Neuronal stem cell (in vitro differentiated cells): ENCODE results near the gene MACF1.

Experiments
- DNase-seq: peaks from one replicate; pipeline ENCODE4 v3.0.0-alpha.2; 2013; ENCODE audit warnings: low spot score
- H2AFZ ChIP-seq: one replicate; pipeline ENCODE4 v1.6.1; 2013; ENCODE audit warnings: mild to moderate bottlenecking, low read length, inconsistent platforms
- H2AK5ac ChIP-seq: 2 replicates; pipeline ENCODE4 v1.6.1; 2013; ENCODE audit warnings: low read depth, mild to moderate bottlenecking, inconsistent platforms, low read length, moderate library complexity, mixed read lengths
- H2BK120ac ChIP-seq: 2 replicates; pipeline ENCODE4 v1.6.1; 2013; ENCODE audit warnings: low read depth, mild to moderate bottlenecking, inconsistent platforms, low read length, moderate library complexity, mixed read lengths
- H2BK12ac ChIP-seq: one replicate; pipeline ENCODE4 v1.6.1; 2013; ENCODE audit warnings: low read length, inconsistent platforms
- H2BK15ac ChIP-seq: 2 replicates; pipeline ENCODE4 v1.6.1; 2013; ENCODE audit warnings: mild to moderate bottlenecking, low read length, inconsistent platforms, mixed read lengths
- H2BK5ac ChIP-seq: one replicate; pipeline ENCODE4 v1.6.1; 2013; ENCODE audit warnings: inconsistent platforms, mild to moderate bottlenecking, low read length, moderate library complexity
- H3K14ac ChIP-seq: one replicate; pipeline ENCODE4 v1.6.1; 2013; ENCODE audit warnings: low read length, inconsistent platforms
- H3K18ac ChIP-seq: 2 replicates; pipeline ENCODE4 v1.6.1; 2013; ENCODE audit warnings: low read length, inconsistent platforms
- H3K23ac ChIP-seq: 2 replicates; pipeline ENCODE4 v1.6.1; 2013; ENCODE audit warnings: low read depth, mild to moderate bottlenecking, mixed read lengths, low read length, inconsistent platforms; ENCODE audit not compliant: poor library complexity
- H3K27ac ChIP-seq: replicated peaks from 3 replicates; pipeline ENCODE4 v1.5.1; 2013; ENCODE audit warnings: low read length, inconsistent platforms
- H3K27me3 ChIP-seq, 3 experiments: 2 replicates each; pipeline ENCODE4 v1.6.1; 2013; ENCODE audit warnings: low read length in 3 of 3, mild to moderate bottlenecking in 2 of 3, inconsistent platforms in 1 of 3, low read depth in 1 of 3, mixed read lengths in 1 of 3, moderate library complexity in 1 of 3; ENCODE audit not compliant: control insufficient read depth in 3 of 3, insufficient read depth in 3 of 3
- H3K36me3 ChIP-seq, 2 donors: replicated peaks in 1 of 2; 2 replicates each; pipeline ENCODE4 v1.6.1; 2013; ENCODE audit warnings: low read length in 2 of 2; ENCODE audit not compliant: control insufficient read depth in 2 of 2, insufficient read depth in 2 of 2
- H3K4ac ChIP-seq: 2 replicates; pipeline ENCODE4 v1.6.1; 2013; ENCODE audit warnings: inconsistent platforms, mild to moderate bottlenecking, low read length, moderate library complexity
- H3K4me1 ChIP-seq, 2 donors: 1 replicate in 1 of 2; 2 replicates in 1 of 2; pipeline ENCODE4 v1.6.1; 2013; ENCODE audit warnings: low read length in 2 of 2, low read depth in 1 of 2; ENCODE audit not compliant: control insufficient read depth in 2 of 2, insufficient read depth in 1 of 2
- H3K4me2 ChIP-seq: one replicate; pipeline ENCODE4 v1.6.1; 2013; ENCODE audit warnings: mild to moderate bottlenecking, low read length, inconsistent platforms; ENCODE audit not compliant: insufficient read depth, poor library complexity, severe bottlenecking
- H3K4me3 ChIP-seq, 2 donors: 2 replicates each; pipeline ENCODE4 v1.5.1; 2013; ENCODE audit warnings: low read length in 2 of 2, mild to moderate bottlenecking in 2 of 2, inconsistent platforms in 1 of 2, moderate library complexity in 1 of 2
- H3K79me1 ChIP-seq: one replicate; pipeline ENCODE4 v1.6.1; 2013; ENCODE audit warnings: low read depth, mild to moderate bottlenecking, inconsistent platforms, low read length, moderate library complexity
- H3K9ac ChIP-seq: one replicate; pipeline ENCODE4 v1.6.1; 2013; ENCODE audit warnings: mild to moderate bottlenecking, low read depth, low read length, inconsistent platforms; ENCODE audit not compliant: poor library complexity
- H3K9me3 ChIP-seq, 2 donors: replicated peaks in 1 of 2; 2 replicates each; pipeline versions ENCODE3 to v1.6.1; 2013; ENCODE audit warnings: low read length in 2 of 2, mild to moderate bottlenecking in 2 of 2, inconsistent platforms in 1 of 2, low read depth in 1 of 2, mixed read lengths in 1 of 2, moderate library complexity in 1 of 2; ENCODE audit not compliant: control insufficient read depth in 2 of 2, insufficient read depth in 1 of 2
- H4K8ac ChIP-seq: one replicate; pipeline ENCODE4 v1.6.1; 2013; ENCODE audit warnings: low read depth, mild to moderate bottlenecking, inconsistent platforms, low read length, moderate library complexity
- H4K91ac ChIP-seq: one replicate; pipeline ENCODE4 v1.6.1; 2013; ENCODE audit warnings: low read length, low read depth, mild to moderate bottlenecking, inconsistent platforms; ENCODE audit not compliant: poor library complexity
- WGBS, 2 donors: extraction: QIAGEN DNeasy Blood & Tissue Kit; methylation state at CpG; one replicate each; pipeline ENCODE4 v1.1.7; 2013; ENCODE audit warnings: missing lambda C conversion rate in 2 of 2, mixed read lengths in 1 of 2; ENCODE audit not compliant: insufficient read length in 2 of 2, insufficient replicate concordance in 1 of 2; ENCODE audit errors: extremely low coverage in 2 of 2; 5-methylcytosine and 5-hydroxymethylcytosine counted together

The MACF1 gene

GRCh38 chr1:39173995-39174380 is 30.5 kb upstream of the MACF1 start:
- no CpG with 5 or more reads among the region's 2 CpGs for WGBS, 2 donors
- H3K27ac ChIP-seq: peak overlapping the region; percentile 77

GRCh38 chr1:39174390-39175081 is 30.0 kb upstream of the MACF1 start:
- Histone ChIP-seq H3K36me3 (no peaks in the 10 kb centered on the region), H2BK120ac (no peak overlapping the region), H3K27ac (no peak overlapping the region), H3K9me3 (no peaks in the 10 kb centered on the region), H3K23ac (no peak overlapping the region), H3K4me2 (no peak overlapping the region), H3K79me1 (no peaks in the 10 kb centered on the region), H3K14ac (no peak overlapping the region), H2BK5ac (no peak overlapping the region), H4K91ac (no peak overlapping the region), H2BK15ac (no peak overlapping the region), H2AK5ac (peak overlapping the region; percentile 6), H3K4me3 (no peak overlapping the region), H3K4ac (no peak overlapping the region), H3K27me3 (no peaks in the 10 kb centered on the region), H4K8ac (no peak overlapping the region), H2BK12ac (no peak overlapping the region), H3K18ac (peak overlapping the region; percentile 88), H2AFZ (no peak overlapping the region), H3K9ac (no peak overlapping the region), H3K4me1 (peaks cover 34 to 37% of the 10 kb centered on the region in 2 donors)
- no peak for DNase-seq
- WGBS, 2 donors: no CpG with 5 or more reads among the region's 5 CpGs

More at GRCh38 chr1:39173995-39174380, 30.5 kb upstream of the MACF1 start:
- Histone ChIP-seq H3K4me2 (peak overlapping the region; percentile 21), H2BK5ac (no peak overlapping the region), H2AK5ac (no peak overlapping the region), H3K36me3 (no peaks in the 10 kb centered on the region), H3K27me3 (no peaks in the 10 kb centered on the region), H4K8ac (no peak overlapping the region), H3K9me3 (no peaks in the 10 kb centered on the region), H2AFZ (no peak overlapping the region), H3K4ac (no peak overlapping the region), H2BK120ac (no peak overlapping the region), H3K4me3 (no peak overlapping the region), H3K79me1 (no peaks in the 10 kb centered on the region), H3K23ac (no peak overlapping the region), H3K4me1 (peaks cover 32 to 37% of the 10 kb centered on the region in 2 donors), H2BK12ac (no peak overlapping the region), H3K18ac (no peak overlapping the region), H2BK15ac (no peak overlapping the region), H4K91ac (no peak overlapping the region), H3K14ac (no peak overlapping the region), H3K9ac (no peak overlapping the region)
- DNase-seq: no peak

- no peaks in the 10 kb centered on the region for H3K79me1 ChIP-seq
- H3K4me1 ChIP-seq: peaks cover 22 to 25% of the 10 kb centered on the region in 2 donors
- H3K27ac ChIP-seq: peak overlapping the region; percentile 46
Measured at GRCh38 chr1:39177706-39178105, 26.8 kb upstream of the MACF1 start.

GRCh38 chr1:39178541-39179431 is 25.7 kb upstream of the MACF1 start:
- Histone ChIP-seq H2BK5ac (no peak overlapping the region), H3K4me3 (no peak overlapping the region), H2AK5ac (no peak overlapping the region), H3K23ac (no peak overlapping the region), H3K4me1 (peaks cover 21 to 24% of the 10 kb centered on the region in 2 donors), H2AFZ (no peak overlapping the region), H4K8ac (no peak overlapping the region), H2BK120ac (no peak overlapping the region), H3K27ac (peak overlapping the region; percentile 55), H2BK15ac (no peak overlapping the region), H3K79me1 (no peaks in the 10 kb centered on the region), H3K27me3 (no peaks in the 10 kb centered on the region), H3K4ac (no peak overlapping the region), H3K36me3 (peaks cover 0 to 5% of the 10 kb centered on the region in 2 donors), H3K14ac (no peak overlapping the region), H3K18ac (no peak overlapping the region), H3K4me2 (no peak overlapping the region), H3K9ac (no peak overlapping the region), H3K9me3 (peaks cover 0 to 18% of the 10 kb centered on the region in 2 donors), H4K91ac (no peak overlapping the region), H2BK12ac (no peak overlapping the region)
- DNase-seq: no peak
- no CpG with 5 or more reads among the region's 6 CpGs for WGBS, 2 donors

More at GRCh38 chr1:39177706-39178105, 26.8 kb upstream of the MACF1 start:
- no peak overlapping the region for H3K18ac ChIP-seq
- H4K8ac ChIP-seq: no peak overlapping the region
- no peak overlapping the region for H3K4me3 ChIP-seq
- H3K23ac ChIP-seq: no peak overlapping the region
- no peak overlapping the region for H2AK5ac ChIP-seq
- no peak overlapping the region for H3K9ac ChIP-seq
- H4K91ac ChIP-seq: no peak overlapping the region
- H2AFZ ChIP-seq: no peak overlapping the region
- no CpG with 5 or more reads among the region's 3 CpGs for WGBS, 2 donors
- no peak overlapping the region for H3K14ac ChIP-seq
- no peak overlapping the region for H2BK15ac ChIP-seq
- no peak overlapping the region for H3K4me2 ChIP-seq
- H2BK12ac ChIP-seq: no peak overlapping the region
- no peak for DNase-seq
- H3K36me3 ChIP-seq: peaks cover 0 to 5% of the 10 kb centered on the region in 2 donors
- H3K9me3 ChIP-seq: peaks cover 0 to 15% of the 10 kb centered on the region in 2 donors
- H2BK5ac ChIP-seq: no peak overlapping the region
- H3K27me3 ChIP-seq: no peaks in the 10 kb centered on the region
- no peak overlapping the region for H2BK120ac ChIP-seq
- H3K4ac ChIP-seq: no peak overlapping the region
